Endodermal cell (in vitro differentiated cells): Measurements from ENCODE around the gene MGAT5B. TPM values are rescaled to one million over a fixed set of nuclear protein-coding genes. Genes with fewer than 3 reads are reported as not detected.

ENCODE experiments used
- DNase-seq: peaks from one replicate; pipeline ENCODE4 v3.0.0-alpha.2; 2017
- H3K27ac ChIP-seq: 2 replicates; pipeline ENCODE4 v1.5.1; 2013; ENCODE audit warnings: mild to moderate bottlenecking, low read depth, low read length, moderate library complexity
- H3K27me3 ChIP-seq: 2 replicates; pipeline ENCODE4 v1.6.1; 2013; ENCODE audit warnings: mild to moderate bottlenecking, low read length, moderate library complexity; ENCODE audit not compliant: insufficient read depth, control insufficient read depth, poor library complexity, severe bottlenecking
- H3K36me3 ChIP-seq: 2 replicates; pipeline ENCODE4 v1.7.0; 2013; ENCODE audit warnings: mild to moderate bottlenecking, low read length, moderate library complexity; ENCODE audit not compliant: control insufficient read depth, insufficient read depth
- H3K4me1 ChIP-seq: one replicate; pipeline ENCODE4 v1.7.0; 2013; ENCODE audit warnings: low read length; ENCODE audit not compliant: control insufficient read depth, insufficient read depth
- H3K4me3 ChIP-seq: 2 replicates; pipeline ENCODE4 v1.5.1; 2013; ENCODE audit warnings: mild to moderate bottlenecking, low read length, moderate library complexity
- H3K9ac ChIP-seq: 2 replicates; pipeline ENCODE4 v1.6.1; 2013; ENCODE audit warnings: mild to moderate bottlenecking, low read length, moderate library complexity; ENCODE audit not compliant: poor library complexity, severe bottlenecking; ENCODE audit errors: extremely low read depth
- H3K9me3 ChIP-seq: 2 replicates; pipeline ENCODE4 v1.6.1; 2013; ENCODE audit warnings: mild to moderate bottlenecking, low read length, moderate library complexity; ENCODE audit not compliant: control insufficient read depth
- H3K27ac Mint-ChIP-seq: 2 replicates; pipeline ENCODE4 v1.8.0; 2020; ENCODE audit warnings: mixed read lengths
- H3K27me3 Mint-ChIP-seq: 2 replicates; pipeline ENCODE4 v1.8.0; 2021; ENCODE audit warnings: mild to moderate bottlenecking, mixed read lengths; ENCODE audit not compliant: insufficient read depth
- H3K36me3 Mint-ChIP-seq: 2 replicates; pipeline ENCODE4 v1.8.0; 2020; ENCODE audit warnings: low read depth, mixed read lengths
- H3K4me1 Mint-ChIP-seq: 2 replicates; pipeline ENCODE4 v1.8.0; 2020; ENCODE audit warnings: mixed read lengths
- H3K4me3 Mint-ChIP-seq: 2 replicates; pipeline ENCODE4 v1.8.0; 2020; ENCODE audit warnings: mild to moderate bottlenecking, moderate library complexity, mixed read lengths
- H3K9me3 Mint-ChIP-seq: 2 replicates; pipeline ENCODE4 v1.8.0; 2020; ENCODE audit warnings: mild to moderate bottlenecking, mixed read lengths
- CTCF ChIP-seq: fragments of 200-600 bp; sonication (generic); conservative IDR thresholded peaks from 2 replicates; pipeline ENCODE4 v1.5.0; 2021; ENCODE audit warnings: antibody characterized with exemption, mild to moderate bottlenecking
- WGBS, 2 experiments: methylation state at CpG; one replicate each; pipeline versions ENCODE4 v1.1.5 to v1.1.7; 2013; ENCODE audit warnings: missing lambda C conversion rate in 2 of 2, mixed read lengths in 1 of 2; ENCODE audit not compliant: insufficient coverage in 1 of 2, insufficient read length in 1 of 2; 5-methylcytosine and 5-hydroxymethylcytosine counted together
- total RNA-seq, 2 donors: library from RNA; stranded (reverse); fragmentation: NEBNext Ultra II Directional in 1 of 2; extraction: Animal tissue kit (Norgen Biotek cat#: 25700) in 1 of 2; gene quantifications; 2 replicates in 1 of 2; 3 replicates in 1 of 2; pipeline ENCODE4 v1.2.1, GENCODE V29; 2021

Gene MGAT5B
- total RNA-seq, 2 donors from 2014 or later = 2.9 to 3.3 TPM

- Mint-ChIP-seq H3K27me3 (no peaks in the 10 kb centered on the region), H3K4me1 (peaks cover 4% of the 10 kb centered on the region), H3K9me3 (no peaks in the 10 kb centered on the region), H3K36me3 (no peaks in the 10 kb centered on the region), H3K4me3 (no peak overlapping the region), H3K27ac (no peak overlapping the region)
- H3K27ac ChIP-seq = no peak overlapping the region
- no peaks in the 10 kb centered on the region for H3K9me3 ChIP-seq
- no peaks in the 10 kb centered on the region for H3K27me3 ChIP-seq
- no peak overlapping the region for H3K9ac ChIP-seq
- 89 to 92% methylated on average over 5 to 10 of the region's 10 CpGs for WGBS, 2 experiments
- TF ChIP-seq CTCF = no peak
- DNase-seq = no peak
- H3K4me1 ChIP-seq = no peaks in the 10 kb centered on the region
- no peaks in the 10 kb centered on the region for H3K36me3 ChIP-seq
- no peak overlapping the region for H3K4me3 ChIP-seq
These were observed 15.7 kb downstream of the MGAT5B start for GRCh38 chr17:76883744-76884525.

GRCh38 chr17:76884995-76885893, 17.0 kb downstream of the MGAT5B start:
- Mint-ChIP-seq H3K36me3 (no peaks in the 10 kb centered on the region), H3K4me1 (peaks cover 4% of the 10 kb centered on the region), H3K9me3 (no peaks in the 10 kb centered on the region), H3K27ac (no peak overlapping the region), H3K4me3 (no peak overlapping the region), H3K27me3 (no peaks in the 10 kb centered on the region)
- H3K9ac ChIP-seq = no peak overlapping the region
- 51 to 63% methylated on average over 12 to 15 of the region's 16 CpGs for WGBS, 2 experiments
- H3K9me3 ChIP-seq = no peaks in the 10 kb centered on the region
- peak; percentile 70 for DNase-seq
- no peak overlapping the region for H3K4me3 ChIP-seq
- peak overlapping the region; percentile 59 for H3K27ac ChIP-seq
- H3K27me3 ChIP-seq = no peaks in the 10 kb centered on the region
- H3K4me1 ChIP-seq = no peaks in the 10 kb centered on the region
- TF ChIP-seq CTCF = no peak
- no peaks in the 10 kb centered on the region for H3K36me3 ChIP-seq

GRCh38 chr17:76885894-76886290, 17.7 kb downstream of the MGAT5B start:
- Mint-ChIP-seq H3K36me3 (no peaks in the 10 kb centered on the region), H3K4me3 (no peak overlapping the region), H3K27ac (no peak overlapping the region), H3K4me1 (peaks cover 4% of the 10 kb centered on the region), H3K27me3 (no peaks in the 10 kb centered on the region), H3K9me3 (no peaks in the 10 kb centered on the region)
- no peak for DNase-seq
- no peak for TF ChIP-seq CTCF
- Histone ChIP-seq H3K4me3 (no peak overlapping the region), H3K36me3 (no peaks in the 10 kb centered on the region), H3K9me3 (no peaks in the 10 kb centered on the region), H3K27me3 (no peaks in the 10 kb centered on the region), H3K9ac (no peak overlapping the region), H3K4me1 (no peaks in the 10 kb centered on the region), H3K27ac (no peak overlapping the region)
- 82 to 88% methylated on average over 3 to 5 of the region's 5 CpGs for WGBS, 2 experiments
